WTC11 (cell line): ENCODE measurements around the gene LSP1. TPM values are rescaled to one million over a fixed set of nuclear protein-coding genes. Genes with fewer than 3 reads are reported as not detected.

Experiments
- ATAC-seq: fragments of 200-7000 bp; cut with Tn5 transposase; 2 replicates; pipeline ENCODE4 v1.10.0; 2021; ENCODE audit warnings: mild to moderate bottlenecking, moderate library complexity
- CTCF ChIA-PET: fragments of 300-600 bp; sonication (Branson Sonifier 250); formaldehyde crosslinking; loops from one replicate; lab custom pipeline; 2021; ENCODE audit warnings: antibody characterized with exemption; lab: Charles Lee
- POLR2A ChIA-PET: fragments of 350-600 bp; sonication (Branson Sonifier 250); formaldehyde crosslinking; loops from one replicate; lab custom pipeline; 2021; ENCODE audit warnings: antibody characterized with exemption; lab: Charles Lee
- DNase-seq: peaks from one replicate; pipeline ENCODE4 v3.0.0; 2021; ENCODE audit warnings: low spot score
- H3K27ac Mint-ChIP-seq: 2 replicates; pipeline ENCODE4 v1.8.0; 2021; ENCODE audit warnings: mixed read lengths
- H3K27me3 Mint-ChIP-seq: 2 replicates; pipeline ENCODE4 v1.8.0; 2021; ENCODE audit warnings: low read depth, mild to moderate bottlenecking, moderate library complexity, mixed read lengths
- H3K36me3 Mint-ChIP-seq: 2 replicates; pipeline ENCODE4 v1.8.0; 2021; ENCODE audit warnings: mixed read lengths
- H3K4me1 Mint-ChIP-seq: 2 replicates; pipeline ENCODE4 v1.8.0; 2022; ENCODE audit warnings: mixed read lengths
- H3K4me3 Mint-ChIP-seq: 2 replicates; pipeline ENCODE4 v1.8.0; 2021; ENCODE audit warnings: mild to moderate bottlenecking, moderate library complexity, mixed read lengths
- H3K9me3 Mint-ChIP-seq: 2 replicates; pipeline ENCODE4 v1.8.0; 2021; ENCODE audit warnings: mixed read lengths
- ATF6 ChIP-seq: sonication (generic); formaldehyde crosslinking; IDR thresholded peaks from 2 replicates; pipeline ENCODE4 v1.8.1; 2023; ENCODE audit warnings: mild to moderate bottlenecking, missing genetic modification reagents
- CREB1 ChIP-seq: sonication (generic); formaldehyde crosslinking; IDR thresholded peaks from 2 replicates; pipeline ENCODE4 v1.8.0; 2023; ENCODE audit warnings: mild to moderate bottlenecking, missing genetic modification reagents
- E2F5 ChIP-seq: sonication (generic); formaldehyde crosslinking; IDR thresholded peaks from 2 replicates; pipeline ENCODE4 v1.8.1; 2022; ENCODE audit warnings: mild to moderate bottlenecking, moderate library complexity, missing genetic modification reagents
- EMX1 ChIP-seq: fragments of 250-450 bp; sonication (Bioruptor Pico); IDR thresholded peaks from 2 replicates; pipeline ENCODE4 v1.8.0; 2021; ENCODE audit warnings: mild to moderate bottlenecking
- FOXK1 ChIP-seq: sonication (generic); formaldehyde crosslinking; IDR thresholded peaks from 2 replicates; pipeline ENCODE4 v1.8.0; 2022; ENCODE audit warnings: mild to moderate bottlenecking, moderate library complexity, missing genetic modification reagents
- GABPB1 ChIP-seq: sonication (generic); formaldehyde crosslinking; IDR thresholded peaks from 2 replicates; pipeline ENCODE4 v1.8.1; 2023; ENCODE audit warnings: mild to moderate bottlenecking, missing genetic modification reagents
- JUN ChIP-seq: sonication (generic); formaldehyde crosslinking; IDR thresholded peaks from 2 replicates; pipeline ENCODE4 v1.8.0; 2023; ENCODE audit warnings: mild to moderate bottlenecking, missing genetic modification reagents
- MLX ChIP-seq: sonication (generic); formaldehyde crosslinking; IDR thresholded peaks from 2 replicates; pipeline ENCODE4 v1.8.1; 2023; ENCODE audit warnings: mild to moderate bottlenecking, missing genetic modification reagents, moderate library complexity
- MYBL2 ChIP-seq: sonication (generic); formaldehyde crosslinking; IDR thresholded peaks from 2 replicates; pipeline ENCODE4 v1.8.1; 2023; ENCODE audit warnings: mild to moderate bottlenecking, moderate library complexity, missing genetic modification reagents
- TEAD4 ChIP-seq: sonication (generic); formaldehyde crosslinking; IDR thresholded peaks from 2 replicates; pipeline ENCODE4 v1.8.0; 2022; ENCODE audit warnings: mild to moderate bottlenecking, missing genetic modification reagents
- ZBTB21 ChIP-seq: sonication (generic); formaldehyde crosslinking; IDR thresholded peaks from 2 replicates; pipeline ENCODE4 v1.8.1; 2023; ENCODE audit warnings: mild to moderate bottlenecking, missing genetic modification reagents, borderline replicate concordance
- ZNF138 ChIP-seq: sonication (generic); formaldehyde crosslinking; conservative IDR thresholded peaks from 2 replicates; pipeline ENCODE4 v1.8.1; 2022; ENCODE audit warnings: mild to moderate bottlenecking, moderate library complexity, missing genetic modification reagents
- ZNF512 ChIP-seq: sonication (generic); formaldehyde crosslinking; IDR thresholded peaks from 2 replicates; pipeline ENCODE4 v1.8.1; 2022; ENCODE audit warnings: missing genetic modification reagents, borderline replicate concordance
- ZNF671 ChIP-seq: fragments of 250-450 bp; sonication (Bioruptor Pico); IDR thresholded peaks from 2 replicates; pipeline ENCODE4 v1.8.0; 2021; ENCODE audit warnings: mild to moderate bottlenecking
- total RNA-seq: library from RNA; stranded (reverse); gene quantifications from 3 replicates; pipeline ENCODE4 v1.2.3, GENCODE V29; 2021
- TF ChIP-seq, protein P1 (sequence below): sonication (generic); formaldehyde crosslinking; IDR thresholded peaks from 2 replicates; pipeline ENCODE4 v1.8.1; 2022; ENCODE audit warnings: low read depth, missing genetic modification reagents, borderline replicate concordance
- TF ChIP-seq, protein P2 (sequence below): fragments of 250-450 bp; sonication (Bioruptor Pico); conservative IDR thresholded peaks from 2 replicates; pipeline ENCODE4 v1.9.0; 2021; ENCODE audit warnings: mild to moderate bottlenecking
- TF ChIP-seq, protein P3 (sequence below): fragments of 250-450 bp; sonication (Bioruptor Pico); IDR thresholded peaks from 2 replicates; pipeline ENCODE4 v1.9.0; 2021; ENCODE audit warnings: moderate library complexity, mild to moderate bottlenecking, inconsistent platforms, borderline replicate concordance

The LSP1 gene
- total RNA-seq, 1 experiment from 2014 or later: 0.77 TPM

DNA sequence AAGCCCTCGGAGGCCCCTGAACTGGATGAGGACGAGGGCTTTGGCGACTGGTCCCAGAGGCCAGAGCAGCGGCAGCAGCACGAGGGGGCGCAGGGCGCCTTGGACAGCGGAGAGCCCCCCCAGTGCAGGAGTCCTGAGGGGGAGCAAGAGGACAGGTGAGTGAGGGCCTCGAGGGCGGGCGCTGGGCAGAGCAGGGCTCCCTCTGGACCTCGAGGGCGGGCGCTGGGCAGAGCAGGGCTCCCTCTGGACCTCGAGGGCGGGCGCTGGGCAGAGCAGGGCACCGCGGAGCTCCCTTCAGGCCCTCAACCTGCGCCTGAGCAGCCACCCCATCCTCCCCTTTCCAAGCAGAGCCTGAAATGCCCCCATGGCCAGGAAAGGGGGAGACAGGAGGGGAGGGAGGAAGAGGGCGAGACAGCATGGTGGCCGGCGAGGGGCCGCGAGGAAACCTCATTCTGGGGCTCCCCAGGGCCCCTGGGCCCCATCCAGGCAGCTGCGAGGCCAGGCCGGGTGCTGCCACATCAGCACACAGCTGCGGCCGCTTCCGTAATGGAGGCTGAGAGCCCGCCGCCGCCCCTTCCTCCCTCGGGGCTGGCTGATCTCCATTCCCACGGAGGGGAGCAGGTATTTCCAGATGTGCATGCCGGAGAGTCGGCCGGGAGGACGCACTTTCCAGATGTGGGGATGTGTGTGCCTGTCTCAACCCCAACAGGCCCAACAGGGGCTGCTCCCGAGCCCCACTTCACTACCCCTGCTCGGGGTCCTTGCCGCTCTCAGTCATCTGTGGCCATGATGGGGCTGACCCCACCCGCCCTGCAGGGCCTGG is 28.8 kb downstream of the LSP1 start:
- no peak overlapping the region for H3K4me3 Mint-ChIP-seq
- TF ChIP-seq, protein P1, sequence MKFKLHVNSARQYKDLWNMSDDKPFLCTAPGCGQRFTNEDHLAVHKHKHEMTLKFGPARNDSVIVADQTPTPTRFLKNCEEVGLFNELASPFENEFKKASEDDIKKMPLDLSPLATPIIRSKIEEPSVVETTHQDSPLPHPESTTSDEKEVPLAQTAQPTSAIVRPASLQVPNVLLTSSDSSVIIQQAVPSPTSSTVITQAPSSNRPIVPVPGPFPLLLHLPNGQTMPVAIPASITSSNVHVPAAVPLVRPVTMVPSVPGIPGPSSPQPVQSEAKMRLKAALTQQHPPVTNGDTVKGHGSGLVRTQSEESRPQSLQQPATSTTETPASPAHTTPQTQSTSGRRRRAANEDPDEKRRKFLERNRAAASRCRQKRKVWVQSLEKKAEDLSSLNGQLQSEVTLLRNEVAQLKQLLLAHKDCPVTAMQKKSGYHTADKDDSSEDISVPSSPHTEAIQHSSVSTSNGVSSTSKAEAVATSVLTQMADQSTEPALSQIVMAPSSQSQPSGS: no peak
- TF ChIP-seq TEAD4: no peak
- TF ChIP-seq ATF6 (CRISPR knock-in tag): no peak
- TF ChIP-seq ZNF671 (CRISPR knock-in tag): no peak
- no peak for TF ChIP-seq ZBTB21 (CRISPR knock-in tag)
- no peak for TF ChIP-seq GABPB1 (CRISPR knock-in tag)
- no peak for TF ChIP-seq ZNF512 (CRISPR knock-in tag)
- TF ChIP-seq EMX1 (CRISPR knock-in tag): no peak
- no peak for TF ChIP-seq CREB1 (CRISPR knock-in tag)
- TF ChIP-seq, protein P2, sequence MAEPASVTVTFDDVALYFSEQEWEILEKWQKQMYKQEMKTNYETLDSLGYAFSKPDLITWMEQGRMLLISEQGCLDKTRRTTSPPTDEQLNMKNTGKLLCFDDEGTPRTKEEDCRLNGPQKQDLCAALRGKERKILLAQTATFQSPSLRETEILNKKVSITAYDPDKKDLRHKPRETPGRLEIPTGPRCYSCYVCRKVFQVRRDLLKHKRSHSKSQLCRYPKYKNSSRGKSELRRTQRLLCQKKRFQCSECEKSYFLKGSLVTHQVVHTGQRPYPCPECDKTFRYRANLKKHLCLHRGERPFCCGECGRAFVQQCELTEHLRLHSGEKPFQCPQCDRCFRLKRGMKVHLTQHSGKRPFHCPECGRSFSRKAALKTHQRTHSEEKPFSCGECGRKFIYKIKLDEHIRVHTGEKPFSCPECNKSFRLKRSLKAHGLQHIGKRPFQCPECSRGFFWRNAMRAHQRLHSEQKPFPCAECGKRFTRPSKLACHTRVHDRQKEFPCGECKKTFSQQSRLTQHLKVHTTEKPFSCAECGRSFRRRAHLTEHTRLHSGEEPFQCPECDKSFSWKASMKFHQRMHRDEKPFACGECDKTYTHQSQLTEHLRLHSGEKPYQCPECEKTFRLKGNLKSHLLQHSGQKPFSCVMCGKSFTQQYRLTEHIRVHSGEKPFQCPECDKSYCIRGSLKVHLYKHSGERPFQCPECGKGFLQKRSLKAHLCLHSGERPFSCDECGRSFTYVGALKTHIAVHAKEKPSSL: no peak
- no peak for TF ChIP-seq FOXK1 (CRISPR knock-in tag)
- no peak for TF ChIP-seq JUN (CRISPR knock-in tag)
- no peak for TF ChIP-seq MLX (CRISPR knock-in tag)
- TF ChIP-seq ZNF138 (CRISPR knock-in tag): no peak
- TF ChIP-seq, protein P3, sequence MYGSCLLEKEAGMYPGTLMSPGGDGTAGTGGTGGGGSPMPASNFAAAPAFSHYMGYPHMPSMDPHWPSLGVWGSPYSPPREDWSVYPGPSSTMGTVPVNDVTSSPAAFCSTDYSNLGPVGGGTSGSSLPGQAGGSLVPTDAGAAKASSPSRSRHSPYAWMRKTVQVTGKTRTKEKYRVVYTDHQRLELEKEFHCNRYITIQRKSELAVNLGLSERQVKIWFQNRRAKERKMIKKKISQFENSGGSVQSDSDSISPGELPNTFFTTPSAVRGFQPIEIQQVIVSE: no peak
- TF ChIP-seq E2F5 (CRISPR knock-in tag): no peak
- TF ChIP-seq MYBL2: no peak
- H3K36me3 Mint-ChIP-seq: no peaks in the 10 kb centered on the region
- CTCF ChIA-PET: interaction anchor here (0.5 to 3.8 kb wide), 92 partner anchors 9 to 417 kb away, joined by 3 to 159 read pairs (median 5); partner anchors contain the start of genes H19, IGF2, LSP1 and MRPL23
- POLR2A ChIA-PET: interaction anchor here (0.6 to 1.0 kb wide), 2 partner anchors 120 to 255 kb away, joined by 3 read pairs; no protein-coding TSS in a partner anchor
- H3K4me1 Mint-ChIP-seq: no peaks in the 10 kb centered on the region
- no peaks in the 10 kb centered on the region; the same call in 1 of the 2 replicates for H3K27me3 Mint-ChIP-seq
- H3K27ac Mint-ChIP-seq: no peak overlapping the region
- no peaks in the 10 kb centered on the region for H3K9me3 Mint-ChIP-seq
- no peak for DNase-seq
- ATAC-seq: no peak
